Activated naive CD4-positive, alpha-beta T cell treated with anti-CD3 and anti-CD28 coated beads, Interleukin-2, amount 50 U/mL, for 24 hours (primary cell): Measurements from ENCODE around the gene JAG2.
A peak's percentile ranks its signal among the peaks of the same experiment; 100 is the strongest.

Experiments
- H3K27ac Mint-ChIP-seq: one replicate; pipeline ENCODE4 v1.8.0; 2021; ENCODE audit warnings: mild to moderate bottlenecking, mixed read lengths
- H3K27me3 Mint-ChIP-seq: one replicate; pipeline ENCODE4 v1.8.0; 2021; ENCODE audit warnings: mixed read lengths
- H3K36me3 Mint-ChIP-seq: one replicate; pipeline ENCODE4 v1.8.0; 2021; ENCODE audit warnings: mixed read lengths
- H3K4me1 Mint-ChIP-seq: one replicate; pipeline ENCODE4 v1.8.0; 2021; ENCODE audit warnings: mixed read lengths
- H3K4me3 Mint-ChIP-seq: one replicate; pipeline ENCODE4 v1.8.0; 2021; ENCODE audit warnings: mild to moderate bottlenecking, mixed read lengths
- H3K9me3 Mint-ChIP-seq: one replicate; pipeline ENCODE4 v1.8.0; 2021; ENCODE audit warnings: mixed read lengths

JAG2 gene

DNA sequence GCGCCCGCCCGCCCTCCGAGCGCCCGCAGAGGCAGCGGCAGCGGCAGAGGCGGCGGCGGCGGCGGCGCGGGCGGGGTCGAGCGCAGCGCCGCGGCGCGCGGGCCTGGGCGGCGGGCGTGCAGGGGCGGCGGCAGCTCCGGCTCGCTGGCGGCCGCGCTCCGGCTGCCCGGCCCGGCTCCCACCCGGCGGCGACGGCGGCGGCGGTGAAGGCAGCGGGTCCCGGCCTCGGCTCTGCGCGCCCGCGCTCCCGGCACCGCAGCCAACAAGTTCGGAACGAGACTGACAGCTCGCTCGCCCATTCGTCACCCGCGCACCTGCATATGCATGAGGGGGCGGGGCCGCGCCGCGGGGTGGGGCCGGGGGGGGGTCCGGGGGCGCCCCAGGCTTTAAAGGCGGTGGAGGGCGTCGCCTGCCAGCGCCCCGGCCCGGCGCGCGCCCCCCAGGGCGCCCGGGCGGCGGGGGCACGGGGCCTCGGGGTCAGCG lies at the start of gene JAG2:
TSS of gene JAG2 (minus strand) at position 281 of the 483 bp plus-strand sequence. CDS start 356 bp downstream, outside the sequence.
- no peaks in the 10 kb centered on the region for H3K36me3 Mint-ChIP-seq
- peaks cover 6% of the 10 kb centered on the region for H3K27me3 Mint-ChIP-seq
- H3K27ac Mint-ChIP-seq = peak within 1 kb of the TSS; percentile 72
- H3K4me3 Mint-ChIP-seq = peak within 1 kb of the TSS; percentile 82
- H3K9me3 Mint-ChIP-seq = no peaks in the 10 kb centered on the region
- peaks cover 16% of the 10 kb centered on the region for H3K4me1 Mint-ChIP-seq

DNA sequence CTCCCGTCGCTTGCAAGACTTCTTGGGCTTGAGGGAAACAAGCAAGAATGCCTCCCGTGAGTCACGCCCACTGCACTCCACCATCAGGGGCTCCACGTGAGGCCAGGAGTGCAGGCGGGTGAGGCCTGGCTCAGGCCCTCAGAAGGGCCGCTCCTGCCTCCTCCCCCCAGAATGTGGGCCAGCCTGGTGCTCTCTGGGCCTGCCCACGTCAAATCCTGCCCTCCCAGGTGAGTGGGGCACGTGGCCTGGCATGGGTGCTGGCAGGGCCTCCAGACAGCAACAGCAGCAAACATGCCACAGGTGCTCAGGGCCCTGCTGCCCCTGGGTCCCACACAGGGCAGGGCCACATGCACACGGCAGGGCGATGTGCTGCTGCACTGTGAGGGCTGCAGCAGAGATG lies 49.2 kb upstream of the JAG2 start:
- no peaks in the 10 kb centered on the region for H3K9me3 Mint-ChIP-seq
- no peak overlapping the region for H3K4me3 Mint-ChIP-seq
- H3K4me1 Mint-ChIP-seq = no peaks in the 10 kb centered on the region
- H3K27ac Mint-ChIP-seq = no peak overlapping the region
- no peaks in the 10 kb centered on the region for H3K27me3 Mint-ChIP-seq
- H3K36me3 Mint-ChIP-seq = peaks cover 5% of the 10 kb centered on the region

DNA sequence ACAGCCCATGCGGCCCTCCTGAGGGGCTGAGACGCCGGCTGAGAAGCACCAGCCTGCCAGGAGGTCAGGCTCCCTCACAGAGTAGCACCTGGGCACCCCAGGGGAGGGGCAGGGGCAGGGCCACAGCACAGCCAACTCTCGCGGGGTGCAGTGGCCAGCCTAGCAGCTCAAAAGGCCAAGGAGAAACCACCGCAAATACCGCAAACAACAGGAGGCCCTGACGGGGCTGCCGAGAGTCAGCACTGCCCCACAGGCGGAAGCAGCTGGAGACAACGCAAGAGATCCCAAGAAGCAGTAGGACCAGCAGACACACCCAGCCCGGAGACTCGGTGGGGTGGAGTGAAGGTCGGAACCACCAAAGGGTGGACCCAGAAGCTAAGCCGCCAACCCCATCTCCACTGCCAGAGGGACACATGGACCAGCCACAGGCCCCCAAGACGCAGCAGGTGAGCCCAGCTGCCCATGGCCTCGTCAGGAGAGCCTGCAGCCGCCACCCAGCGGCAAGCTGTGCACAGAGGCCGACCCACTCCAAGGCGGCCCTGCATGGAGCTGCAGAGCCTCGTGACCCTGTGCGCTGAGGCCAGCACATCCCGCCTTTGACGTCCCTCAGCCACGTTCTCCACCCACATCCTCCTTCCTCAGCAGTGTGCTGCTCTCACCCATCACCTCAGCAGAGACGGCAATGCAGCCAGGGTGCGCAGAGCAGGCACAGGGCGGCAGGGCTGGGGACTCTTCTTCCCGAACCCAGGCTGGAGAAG lies 48.1 kb upstream of the JAG2 start:
- Mint-ChIP-seq H3K27ac (no peak overlapping the region), H3K4me1 (no peaks in the 10 kb centered on the region), H3K36me3 (no peaks in the 10 kb centered on the region), H3K4me3 (no peak overlapping the region), H3K9me3 (no peaks in the 10 kb centered on the region), H3K27me3 (no peaks in the 10 kb centered on the region)

DNA sequence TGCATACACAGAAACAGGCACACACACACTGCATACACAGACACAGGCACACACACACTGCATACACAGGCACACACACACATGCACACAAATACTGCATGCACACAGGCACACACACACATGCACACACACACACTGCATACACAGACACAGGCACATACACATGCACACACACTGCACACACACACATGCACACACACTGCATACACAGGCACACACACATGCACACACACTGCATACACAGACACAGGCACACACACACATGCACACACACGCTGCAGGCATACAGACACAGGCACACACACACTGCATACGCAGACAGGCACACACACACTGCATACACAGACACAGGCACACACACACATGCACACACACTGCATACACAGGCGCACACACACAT lies 47.0 kb upstream of the JAG2 start:
- Mint-ChIP-seq H3K4me3 (no peak overlapping the region), H3K36me3 (no peaks in the 10 kb centered on the region), H3K27ac (no peak overlapping the region), H3K27me3 (no peaks in the 10 kb centered on the region), H3K4me1 (no peaks in the 10 kb centered on the region), H3K9me3 (no peaks in the 10 kb centered on the region)

DNA sequence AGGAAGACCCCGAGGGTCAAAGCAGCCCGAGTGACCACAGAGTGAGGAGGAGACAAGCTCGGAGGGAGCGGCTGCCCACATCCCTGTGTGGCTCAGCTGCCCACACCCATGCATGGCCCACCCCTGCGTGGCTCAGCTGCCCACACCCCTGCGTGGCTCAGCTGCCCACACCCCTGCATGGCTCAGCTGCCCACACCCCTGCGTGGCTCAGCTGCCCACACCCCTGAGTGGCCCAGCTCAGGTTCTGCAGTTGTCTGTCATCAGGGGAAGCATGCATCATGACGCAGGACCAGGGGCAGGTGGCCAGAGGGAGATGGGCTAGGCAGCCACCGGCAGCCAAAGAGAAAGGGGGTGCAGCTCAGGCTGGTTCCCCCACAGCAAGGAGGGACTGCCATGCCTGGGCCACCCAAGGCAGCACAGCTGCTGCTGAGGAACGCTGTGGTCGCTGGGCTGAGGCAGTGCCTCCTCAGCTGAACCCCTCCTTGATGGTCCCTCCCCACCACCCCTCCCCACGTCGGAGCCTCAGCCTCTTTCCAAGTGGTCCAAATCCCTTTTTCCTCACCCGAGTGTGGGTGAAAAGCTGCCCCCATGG lies 45.8 kb upstream of the JAG2 start:
- H3K4me1 Mint-ChIP-seq = no peaks in the 10 kb centered on the region
- H3K9me3 Mint-ChIP-seq = no peaks in the 10 kb centered on the region
- no peak overlapping the region for H3K4me3 Mint-ChIP-seq
- no peak overlapping the region for H3K27ac Mint-ChIP-seq
- no peaks in the 10 kb centered on the region for H3K27me3 Mint-ChIP-seq
- H3K36me3 Mint-ChIP-seq = no peaks in the 10 kb centered on the region

DNA sequence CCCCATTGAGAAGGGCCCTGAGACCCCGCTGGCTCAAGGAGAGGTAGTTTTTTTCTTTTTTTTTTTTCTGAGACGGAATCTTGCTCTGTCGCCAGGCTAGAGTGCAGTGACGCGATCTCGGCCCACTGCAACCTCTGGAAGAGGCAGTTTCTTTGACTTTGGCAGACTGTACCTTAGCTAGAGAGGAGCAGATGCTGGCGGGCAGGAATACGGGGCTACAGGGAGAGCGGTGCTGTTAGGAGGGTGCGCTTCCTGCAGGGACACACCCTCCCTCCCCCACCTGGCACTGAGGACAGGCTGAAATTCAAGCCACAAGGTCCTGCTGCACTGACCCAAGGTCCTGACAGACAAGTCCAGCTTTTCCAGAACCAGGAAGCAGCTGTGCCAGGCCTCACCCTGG lies 44.8 kb upstream of the JAG2 start:
- Mint-ChIP-seq H3K9me3 (no peaks in the 10 kb centered on the region), H3K27ac (no peak overlapping the region), H3K4me1 (no peaks in the 10 kb centered on the region), H3K4me3 (no peak overlapping the region), H3K36me3 (no peaks in the 10 kb centered on the region), H3K27me3 (no peaks in the 10 kb centered on the region)

- H3K4me3 Mint-ChIP-seq = no peak overlapping the region
- H3K4me1 Mint-ChIP-seq = no peaks in the 10 kb centered on the region
- H3K9me3 Mint-ChIP-seq = no peaks in the 10 kb centered on the region
- H3K36me3 Mint-ChIP-seq = no peaks in the 10 kb centered on the region
- no peaks in the 10 kb centered on the region for H3K27me3 Mint-ChIP-seq
- H3K27ac Mint-ChIP-seq = no peak overlapping the region
Measured at GRCh38 chr14:105212541-105213300, 44.1 kb upstream of the JAG2 start.

DNA sequence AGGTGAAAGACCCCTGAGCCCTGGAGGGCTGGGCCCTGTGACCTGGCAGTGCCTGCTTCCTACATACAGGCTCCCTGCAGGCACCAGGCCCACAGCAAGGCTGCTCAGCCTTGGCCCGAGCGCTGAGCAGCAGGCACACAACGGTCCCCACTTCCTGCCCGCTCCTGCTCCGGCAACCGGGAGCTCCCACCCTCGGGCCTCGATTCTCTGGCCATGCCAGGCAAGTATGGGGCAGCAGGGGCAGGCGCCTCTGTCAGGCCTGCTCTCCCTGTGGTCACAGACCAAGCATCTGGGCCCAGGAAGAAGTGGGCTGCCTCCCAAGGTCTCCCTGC lies 43.1 kb upstream of the JAG2 start:
- H3K36me3 Mint-ChIP-seq = no peaks in the 10 kb centered on the region
- H3K4me1 Mint-ChIP-seq = no peaks in the 10 kb centered on the region
- no peaks in the 10 kb centered on the region for H3K9me3 Mint-ChIP-seq
- no peaks in the 10 kb centered on the region for H3K27me3 Mint-ChIP-seq
- no peak overlapping the region for H3K27ac Mint-ChIP-seq
- H3K4me3 Mint-ChIP-seq = no peak overlapping the region

- Mint-ChIP-seq H3K27me3 (no peaks in the 10 kb centered on the region), H3K9me3 (no peaks in the 10 kb centered on the region), H3K36me3 (no peaks in the 10 kb centered on the region), H3K27ac (no peak overlapping the region), H3K4me3 (no peak overlapping the region), H3K4me1 (no peaks in the 10 kb centered on the region)
Measured at GRCh38 chr14:105211086-105211757, 42.6 kb upstream of the JAG2 start.

DNA sequence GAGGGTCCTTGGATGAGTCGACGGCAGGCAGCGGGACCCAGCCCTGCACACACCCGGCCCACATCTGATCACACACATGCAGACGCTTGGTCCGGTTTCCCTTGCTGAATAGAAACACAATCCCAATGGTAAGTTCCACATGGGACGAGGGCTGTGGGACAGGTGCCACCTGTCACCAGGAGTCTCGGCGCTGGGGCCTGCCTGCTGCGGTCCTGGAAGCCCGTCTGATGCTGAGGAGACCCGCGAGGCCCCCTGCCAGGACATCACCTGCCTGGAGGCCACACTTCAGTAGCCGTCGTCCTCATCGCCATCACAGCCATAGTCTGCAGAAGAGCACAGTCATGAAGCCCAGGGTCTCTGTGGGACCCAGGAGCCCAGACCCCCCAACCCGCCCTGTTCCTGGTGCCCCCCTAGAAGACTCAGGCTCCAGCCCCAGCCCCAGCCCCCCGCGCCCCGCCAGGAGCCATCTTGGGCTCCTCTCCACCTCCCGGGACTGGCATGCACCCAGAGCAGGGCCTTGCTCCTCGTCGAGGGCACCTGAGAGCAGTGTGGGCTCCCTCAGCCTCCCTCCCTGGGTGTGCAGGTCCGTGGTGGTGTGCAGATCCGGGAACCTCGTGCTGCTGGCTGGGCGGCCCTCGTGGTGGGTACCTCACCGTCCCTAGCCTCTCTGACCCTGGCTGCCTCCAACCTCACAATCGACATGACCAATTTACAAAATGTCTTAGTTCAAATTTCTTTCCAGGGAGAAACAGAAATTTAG lies 41.9 kb upstream of the JAG2 start:
- Mint-ChIP-seq H3K27me3 (no peaks in the 10 kb centered on the region), H3K36me3 (no peaks in the 10 kb centered on the region), H3K27ac (no peak overlapping the region), H3K4me1 (no peaks in the 10 kb centered on the region), H3K4me3 (no peak overlapping the region), H3K9me3 (no peaks in the 10 kb centered on the region)

- H3K4me3 Mint-ChIP-seq = no peak overlapping the region
- no peaks in the 10 kb centered on the region for H3K9me3 Mint-ChIP-seq
- no peaks in the 10 kb centered on the region for H3K4me1 Mint-ChIP-seq
- H3K36me3 Mint-ChIP-seq = no peaks in the 10 kb centered on the region
- no peak overlapping the region for H3K27ac Mint-ChIP-seq
- H3K27me3 Mint-ChIP-seq = no peaks in the 10 kb centered on the region
Measured at GRCh38 chr14:105209646-105210045, 41.1 kb upstream of the JAG2 start.

DNA sequence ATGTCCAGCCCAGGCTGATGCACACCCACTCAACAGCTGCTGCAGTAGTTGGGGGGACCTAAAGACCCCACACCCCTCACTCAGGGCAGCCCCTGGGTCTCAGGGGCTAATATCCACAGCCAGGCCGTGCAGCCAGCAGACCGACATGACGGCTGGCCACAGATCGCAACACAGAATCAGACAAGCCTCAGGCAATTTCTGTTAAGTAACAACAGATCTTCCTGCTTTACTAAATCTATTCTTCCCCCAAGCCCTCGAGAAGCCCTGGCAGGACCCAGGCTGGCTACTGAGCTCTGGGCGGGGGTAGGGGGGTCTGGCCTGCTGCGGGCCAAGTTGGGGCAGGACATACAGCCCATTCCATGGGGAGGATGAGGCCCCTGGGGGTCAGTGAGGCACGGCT lies 40.5 kb upstream of the JAG2 start:
- Mint-ChIP-seq H3K4me1 (no peaks in the 10 kb centered on the region), H3K36me3 (no peaks in the 10 kb centered on the region), H3K4me3 (no peak overlapping the region), H3K27me3 (no peaks in the 10 kb centered on the region), H3K9me3 (no peaks in the 10 kb centered on the region), H3K27ac (no peak overlapping the region)

- Mint-ChIP-seq H3K27me3 (no peaks in the 10 kb centered on the region), H3K36me3 (no peaks in the 10 kb centered on the region), H3K27ac (peak overlapping the region; percentile 51), H3K4me3 (no peak overlapping the region), H3K9me3 (no peaks in the 10 kb centered on the region), H3K4me1 (no peaks in the 10 kb centered on the region)
Measured at GRCh38 chr14:105208738-105209075, 40.1 kb upstream of the JAG2 start.

GRCh38 chr14:105207996-105208737 lies 39.6 kb upstream of the JAG2 start:
- Mint-ChIP-seq H3K9me3 (no peaks in the 10 kb centered on the region), H3K27me3 (no peaks in the 10 kb centered on the region), H3K4me1 (no peaks in the 10 kb centered on the region), H3K27ac (peak overlapping the region; percentile 51), H3K36me3 (no peaks in the 10 kb centered on the region), H3K4me3 (no peak overlapping the region)

DNA sequence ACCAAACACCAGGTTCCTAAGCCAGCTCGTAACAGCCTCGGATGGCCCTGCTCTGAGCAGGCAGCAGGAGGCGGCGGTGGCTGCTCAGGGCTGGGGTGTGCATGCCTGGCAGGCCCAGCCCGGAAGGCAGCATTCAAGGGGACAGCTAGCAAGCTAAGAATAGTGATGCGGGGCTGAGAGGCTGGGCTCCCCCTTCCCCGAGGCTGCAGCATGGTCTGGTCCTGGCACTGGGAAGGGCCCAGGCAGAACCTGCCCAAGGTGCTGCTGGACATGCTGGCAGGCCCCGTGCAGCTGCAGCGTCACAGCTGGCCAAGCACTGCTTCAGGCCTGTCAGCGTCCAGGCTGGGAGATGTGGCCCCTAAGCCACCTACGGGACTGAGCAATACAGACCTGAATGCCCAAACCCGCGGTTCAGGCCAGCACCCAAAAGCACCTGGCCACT lies 38.9 kb upstream of the JAG2 start:
- H3K36me3 Mint-ChIP-seq = no peaks in the 10 kb centered on the region
- no peak overlapping the region for H3K4me3 Mint-ChIP-seq
- H3K9me3 Mint-ChIP-seq = no peaks in the 10 kb centered on the region
- no peaks in the 10 kb centered on the region for H3K27me3 Mint-ChIP-seq
- H3K4me1 Mint-ChIP-seq = no peaks in the 10 kb centered on the region
- no peak overlapping the region for H3K27ac Mint-ChIP-seq
